Measurements from ENCODE around the gene GNB4.
A peak's percentile ranks its signal among the peaks of the same experiment; 100 is the strongest.

Gene GNB4

GRCh38 chr3:179348325-179349013 is 102.8 kb downstream of the GNB4 start:
- no peak for DNase-seq

- peak; percentile 95 for DNase-seq
These were observed 103.7 kb downstream of the GNB4 start, which contains the start of gene MFN1 for GRCh38 chr3:179347345-179348194. MFN1 (plus strand) TSS chr3:179347709; CDS start chr3:179348852, 1,143 bp downstream.
